ES-I3 (cell line): ENCODE measurements around the gene SERPINE1.

Experiments
- H3K36me3 ChIP-seq: 2 replicates; pipeline ENCODE4 v1.6.1; 2013; ENCODE audit warnings: mild to moderate bottlenecking, low read length, control low read depth, moderate library complexity; ENCODE audit not compliant: insufficient read depth
- H3K4me1 ChIP-seq: 2 replicates; pipeline ENCODE4 v1.6.1; 2013; ENCODE audit warnings: mild to moderate bottlenecking, control low read depth, low read length; ENCODE audit not compliant: insufficient read depth
- H3K9ac ChIP-seq: 2 replicates; pipeline ENCODE4 v1.6.1; 2013; ENCODE audit warnings: low read depth, mild to moderate bottlenecking, low read length, moderate library complexity
- H3K9me3 ChIP-seq: 2 replicates; pipeline ENCODE4 v1.6.1; 2013; ENCODE audit warnings: mild to moderate bottlenecking, low read length, moderate library complexity; ENCODE audit not compliant: control insufficient read depth, insufficient read depth

Gene SERPINE1

DNA sequence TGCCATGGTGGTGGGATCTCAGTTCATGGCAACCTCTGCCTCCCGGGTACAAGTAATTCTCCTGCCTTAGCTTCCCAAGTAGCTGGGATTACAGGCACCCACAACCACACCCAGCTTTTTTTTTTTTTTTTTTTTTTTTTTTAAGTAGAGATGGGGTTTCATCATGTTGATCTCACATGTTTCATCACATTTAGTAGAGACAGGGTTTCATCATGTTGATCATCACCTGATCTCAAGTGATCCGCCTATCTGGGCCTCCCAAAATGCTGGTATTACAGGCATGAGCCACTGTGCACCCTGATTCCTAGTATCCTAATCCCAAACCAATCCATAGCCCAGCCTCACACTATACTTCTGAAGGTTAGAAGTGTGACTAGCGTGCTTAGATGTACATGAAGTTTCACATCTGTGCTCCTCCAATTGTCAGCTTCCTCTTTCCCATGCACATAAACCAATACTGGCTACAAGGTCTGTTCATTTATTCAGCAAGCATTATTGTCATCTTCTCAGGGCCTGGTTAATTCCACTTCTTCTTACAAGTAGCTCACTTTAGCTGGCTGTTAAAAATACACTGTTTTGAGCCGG lies 60.0 kb downstream of the SERPINE1 start:
- Histone ChIP-seq H3K36me3 (no peaks in the 10 kb centered on the region), H3K4me1 (peaks cover 6% of the 10 kb centered on the region), H3K9me3 (no peaks in the 10 kb centered on the region), H3K9ac (no peak overlapping the region)
